ENCODE measurements around the gene ZNF428.

Gene ZNF428

GRCh38 chr19:43561139-43561970 lies 58.1 kb downstream of the ZNF428 start:
- DNase-seq = peak; percentile 52

GRCh38 chr19:43560687-43561086 lies 58.7 kb downstream of the ZNF428 start:
- peak; percentile 59 for DNase-seq
